HG02678 (cell line): ENCODE measurements around the gene ODF2.
"Not testable (repeated sequence)": the region's sequence is repeated elsewhere in the genome, so short reads cannot be mapped to it uniquely, and the experiment has no call there.

Experiments used
- ATAC-seq: cut with Tn5 transposase; IDR thresholded peaks from one replicate; pipeline ENCODE4 v1.9.1; 2021; ENCODE audit warnings: mild to moderate bottlenecking, moderate library complexity; ENCODE audit not compliant: unreplicated experiment

ODF2 gene

GRCh38 chr9:128423356-128423755 is 32.5 kb upstream of the ODF2 start:
- ATAC-seq: not testable (repeated sequence)

GRCh38 chr9:128424268-128424780 is 31.5 kb upstream of the ODF2 start:
- no peak for ATAC-seq

GRCh38 chr9:128428644-128429512 is 26.9 kb upstream of the ODF2 start:
- ATAC-seq: no peak

- no peak for ATAC-seq
These were observed 26.2 kb upstream of the ODF2 start for GRCh38 chr9:128429513-128430086.

- ATAC-seq: no peak
These were observed 24.6 kb upstream of the ODF2 start for GRCh38 chr9:128431207-128431606.

GRCh38 chr9:128434340-128434739 is 21.5 kb upstream of the ODF2 start:
- no peak for ATAC-seq

GRCh38 chr9:128435611-128436010 is 20.2 kb upstream of the ODF2 start:
- no peak for ATAC-seq

- peak; percentile 60 for ATAC-seq
These were observed 17.3 kb upstream of the ODF2 start for GRCh38 chr9:128438343-128439109.

- no peak for ATAC-seq
These were observed 16.5 kb upstream of the ODF2 start for GRCh38 chr9:128439273-128439672.

- no peak for ATAC-seq
These were observed 13.7 kb upstream of the ODF2 start for GRCh38 chr9:128442150-128442549.

- ATAC-seq: not testable (repeated sequence)
These were observed 9.3 kb upstream of the ODF2 start for GRCh38 chr9:128446505-128446904.

- ATAC-seq: no peak
These were observed 7.1 kb upstream of the ODF2 start for GRCh38 chr9:128448746-128449145.

- ATAC-seq: no peak
These were observed 815 bp upstream of the ODF2 start for GRCh38 chr9:128454991-128455390.

- ATAC-seq: peak; percentile 55
These were observed 831 bp downstream of the ODF2 start for GRCh38 chr9:128456613-128457061.

GRCh38 chr9:128457207-128457606 is 1.4 kb downstream of the ODF2 start:
- ATAC-seq: no peak

GRCh38 chr9:128459011-128459410 is 3.2 kb downstream of the ODF2 start:
- ATAC-seq: no peak

- no peak for ATAC-seq
These were observed 13.3 kb downstream of the ODF2 start for GRCh38 chr9:128469070-128469469.

GRCh38 chr9:128470560-128470959 is 14.8 kb downstream of the ODF2 start:
- ATAC-seq: no peak

- ATAC-seq: no peak
These were observed 17.3 kb downstream of the ODF2 start for GRCh38 chr9:128473104-128473503.

- ATAC-seq: no peak
These were observed 20.1 kb downstream of the ODF2 start for GRCh38 chr9:128475867-128476266.

- ATAC-seq: no peak
These were observed 23.5 kb downstream of the ODF2 start for GRCh38 chr9:128479262-128479661.
